ENCODE results near the gene HOXB1.
"Not testable (repeated sequence)": the region's sequence is repeated elsewhere in the genome, so short reads cannot be mapped to it uniquely, and the experiment has no call there.

The HOXB1 gene

GRCh38 chr17:48489781-48490180 lies 41.0 kb downstream of the HOXB1 start:
- DNase-seq = no peak

- DNase-seq = no peak
These were observed 42.2 kb downstream of the HOXB1 start for GRCh38 chr17:48488548-48489106.

- no peak for DNase-seq
These were observed 43.6 kb downstream of the HOXB1 start for GRCh38 chr17:48487221-48487620.

- no peak for DNase-seq
These were observed 44.3 kb downstream of the HOXB1 start for GRCh38 chr17:48486557-48486956.

GRCh38 chr17:48484850-48485249 lies 46.0 kb downstream of the HOXB1 start:
- no peak for DNase-seq

- no peak for DNase-seq
These were observed 46.6 kb downstream of the HOXB1 start for GRCh38 chr17:48484256-48484655.

- no peak for DNase-seq
These were observed 47.2 kb downstream of the HOXB1 start for GRCh38 chr17:48483471-48484131.

- DNase-seq = no peak
These were observed 47.8 kb downstream of the HOXB1 start for GRCh38 chr17:48483004-48483403.

GRCh38 chr17:48482301-48482700 lies 48.5 kb downstream of the HOXB1 start:
- not testable (repeated sequence) for DNase-seq

- DNase-seq = no peak
These were observed 51.8 kb downstream of the HOXB1 start for GRCh38 chr17:48479014-48479402.
